Osteocyte (in vitro differentiated cells): Measurements from ENCODE around the gene CST9L. TPM values are rescaled to one million over a fixed set of nuclear protein-coding genes. Genes with fewer than 3 reads are reported as not detected.

Source experiments
- DNase-seq: peaks from one replicate; pipeline ENCODE4 v3.0.0; 2021; ENCODE audit warnings: mixed read lengths; ENCODE audit not compliant: unreplicated experiment; ENCODE audit errors: extremely low spot score
- H3K27ac Mint-ChIP-seq: one replicate; pipeline ENCODE4 v1.8.0; 2021; ENCODE audit warnings: mild to moderate bottlenecking, mixed read lengths; ENCODE audit not compliant: unreplicated experiment
- H3K27me3 Mint-ChIP-seq: one replicate; pipeline ENCODE4 v1.8.0; 2021; ENCODE audit warnings: mixed read lengths; ENCODE audit not compliant: unreplicated experiment
- H3K36me3 Mint-ChIP-seq: one replicate; pipeline ENCODE4 v1.8.0; 2021; ENCODE audit warnings: mixed read lengths; ENCODE audit not compliant: unreplicated experiment
- H3K4me1 Mint-ChIP-seq: one replicate; pipeline ENCODE4 v1.8.0; 2021; ENCODE audit warnings: mixed read lengths; ENCODE audit not compliant: unreplicated experiment
- H3K4me3 Mint-ChIP-seq: one replicate; pipeline ENCODE4 v1.8.0; 2021; ENCODE audit warnings: mild to moderate bottlenecking, moderate library complexity, mixed read lengths; ENCODE audit not compliant: unreplicated experiment
- H3K9me3 Mint-ChIP-seq: one replicate; pipeline ENCODE4 v1.8.0; 2021; ENCODE audit warnings: mixed read lengths; ENCODE audit not compliant: unreplicated experiment
- total RNA-seq: library from RNA; stranded (reverse); gene quantifications from 2 replicates; pipeline ENCODE4 v1.2.1, GENCODE V29; 2021
- TF ChIP-seq, protein P1 (sequence below): fragments of 200-600 bp; sonication (generic); IDR thresholded peaks from 2 replicates; pipeline ENCODE4 v1.5.0; 2021; ENCODE audit warnings: antibody characterized with exemption, mild to moderate bottlenecking, moderate library complexity

CST9L gene
- total RNA-seq, 1 donor from 2014 or later = not detected

DNA sequence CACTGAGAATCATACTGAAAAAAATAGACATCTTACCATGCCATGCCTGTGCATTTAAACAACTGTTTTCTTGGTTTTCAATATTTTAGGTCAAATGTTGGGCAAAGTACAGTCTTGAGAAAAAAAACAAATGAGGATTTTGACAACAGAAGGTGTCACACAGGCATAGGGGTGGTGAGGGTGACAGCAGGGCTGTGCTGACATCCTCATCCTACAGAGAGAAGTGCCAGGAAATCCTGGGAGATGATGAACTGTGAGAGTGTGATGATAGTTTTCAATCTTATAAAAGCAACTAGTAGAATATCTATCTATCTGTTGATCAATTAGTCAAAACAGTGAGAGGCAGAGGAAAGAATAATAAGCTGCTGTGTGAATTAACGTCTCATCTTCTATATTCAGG lies 53.4 kb downstream of the CST9L start:
- TF ChIP-seq, protein P1, sequence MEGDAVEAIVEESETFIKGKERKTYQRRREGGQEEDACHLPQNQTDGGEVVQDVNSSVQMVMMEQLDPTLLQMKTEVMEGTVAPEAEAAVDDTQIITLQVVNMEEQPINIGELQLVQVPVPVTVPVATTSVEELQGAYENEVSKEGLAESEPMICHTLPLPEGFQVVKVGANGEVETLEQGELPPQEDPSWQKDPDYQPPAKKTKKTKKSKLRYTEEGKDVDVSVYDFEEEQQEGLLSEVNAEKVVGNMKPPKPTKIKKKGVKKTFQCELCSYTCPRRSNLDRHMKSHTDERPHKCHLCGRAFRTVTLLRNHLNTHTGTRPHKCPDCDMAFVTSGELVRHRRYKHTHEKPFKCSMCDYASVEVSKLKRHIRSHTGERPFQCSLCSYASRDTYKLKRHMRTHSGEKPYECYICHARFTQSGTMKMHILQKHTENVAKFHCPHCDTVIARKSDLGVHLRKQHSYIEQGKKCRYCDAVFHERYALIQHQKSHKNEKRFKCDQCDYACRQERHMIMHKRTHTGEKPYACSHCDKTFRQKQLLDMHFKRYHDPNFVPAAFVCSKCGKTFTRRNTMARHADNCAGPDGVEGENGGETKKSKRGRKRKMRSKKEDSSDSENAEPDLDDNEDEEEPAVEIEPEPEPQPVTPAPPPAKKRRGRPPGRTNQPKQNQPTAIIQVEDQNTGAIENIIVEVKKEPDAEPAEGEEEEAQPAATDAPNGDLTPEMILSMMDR = no peak
- no peaks in the 10 kb centered on the region for H3K36me3 Mint-ChIP-seq
- no peaks in the 10 kb centered on the region for H3K9me3 Mint-ChIP-seq
- DNase-seq = no peak
- H3K4me3 Mint-ChIP-seq = no peak overlapping the region
- no peaks in the 10 kb centered on the region for H3K27me3 Mint-ChIP-seq
- H3K4me1 Mint-ChIP-seq = peaks cover 10% of the 10 kb centered on the region
- H3K27ac Mint-ChIP-seq = peak overlapping the region; percentile 8

Other genes starting within 250 kb of the CST9L start
- gene NXT1, start 217.7 kb downstream of the CST9L start, total RNA-seq = 12.4 and 14.0 TPM in 2 replicates
- 14.4 and 16.8 TPM in 2 replicates for gene GZF1, start 206.3 kb downstream of the CST9L start, total RNA-seq
- gene NAPB, start 147.0 kb downstream of the CST9L start, total RNA-seq = 8.8 and 10.5 TPM in 2 replicates
- not detected in 2 replicates for gene CSTL1, start 128.8 kb downstream of the CST9L start, total RNA-seq
- not detected in 2 replicates for gene CST11, start 115.6 kb downstream of the CST9L start, total RNA-seq
- not detected in 2 replicates for gene CST8, start 77.4 kb downstream of the CST9L start, total RNA-seq
- not detected in 2 replicates for gene CST9, start 37.4 kb upstream of the CST9L start, total RNA-seq
- 705 and 710 TPM in 2 replicates for gene CST3, start 69.5 kb upstream of the CST9L start, total RNA-seq
- gene CST4, start 120.6 kb upstream of the CST9L start, total RNA-seq = not detected in 2 replicates
- not detected in 2 replicates for gene CST1, start 182.5 kb upstream of the CST9L start, total RNA-seq